Adrenal gland (tissue), 5 donors: ENCODE measurements around the gene ADARB2.

Experiments
- CTCF ChIP-seq, 6 experiments: fragments of 450-650 bp in 4 of 6; fragments of 200-600 bp in 2 of 6; sonication (generic) in 1 of 6; IDR thresholded peaks; 1 replicate in 5 of 6; 2 replicates in 1 of 6; pipeline versions ENCODE4 v1.5.1 to v1.8.0; 2016 to 2021; ENCODE audit warnings: antibody characterized with exemption in 6 of 6, mild to moderate bottlenecking in 2 of 6, moderate library complexity in 1 of 6
- POLR2A ChIP-seq, 2 donors: fragments of 450-650 bp; IDR thresholded peaks; one replicate each; pipeline ENCODE4 v1.6.1; 2017; ENCODE audit warnings: antibody characterized with exemption in 2 of 2, mild to moderate bottlenecking in 2 of 2, moderate library complexity in 1 of 2
- donor health status: DM: no; HTN: no; CAD: no.

GRCh38 chr10:1665681-1666080 is 71.6 kb downstream of the ADARB2 start:
- no peak for TF ChIP-seq CTCF (IDR thresholded peaks at IDR 0.05)
- no peak for TF ChIP-seq POLR2A (IDR thresholded peaks at IDR 0.05)
